Left renal cortex interstitium (tissue), 4 donors: ENCODE measurements around the gene RETN. TPM values are rescaled to one million over a fixed set of nuclear protein-coding genes. Genes with fewer than 3 reads are reported as not detected.

ENCODE experiments used
- DNase-seq, 4 donors: peaks; one replicate each; pipeline ENCODE4 v3.0.0-alpha.2; 2013; ENCODE audit warnings: low read depth in 4 of 4, low spot score in 2 of 4, missing footprints in 1 of 4
- polyA plus RNA-seq, 4 donors: library from polyadenylated mRNA; unstranded; fragments of 120-200 nt; gene quantifications; one replicate each; pipeline ENCODE4 v1.2.1, GENCODE V29; 2013; ENCODE audit not compliant: insufficient read length in 4 of 4

The RETN gene
- polyA plus RNA-seq, 4 donors: 0.71 to 2.7 (median 1.7) TPM

GRCh38 chr19:7681340-7682174, 12.7 kb downstream of the RETN start:
- peak in 3 of 4 donors; percentile 39 to 65 (median 64) for DNase-seq

- no peak for DNase-seq
These were observed 13.5 kb downstream of the RETN start for GRCh38 chr19:7682175-7682855.

- DNase-seq: no peak
These were observed 16.9 kb downstream of the RETN start for GRCh38 chr19:7685546-7686445.

- DNase-seq: no peak
These were observed 18.3 kb downstream of the RETN start for GRCh38 chr19:7687177-7687576.

GRCh38 chr19:7689165-7689564, 20.3 kb downstream of the RETN start:
- DNase-seq: no peak

- DNase-seq: no peak
These were observed 22.0 kb downstream of the RETN start for GRCh38 chr19:7690779-7691258.

GRCh38 chr19:7691497-7691896, 22.6 kb downstream of the RETN start:
- DNase-seq: no peak

GRCh38 chr19:7692417-7693088, 23.7 kb downstream of the RETN start:
- no peak for DNase-seq

- DNase-seq: no peak
These were observed 25.6 kb downstream of the RETN start for GRCh38 chr19:7694499-7694898.

GRCh38 chr19:7697721-7698287, 29.0 kb downstream of the RETN start:
- DNase-seq: no peak

GRCh38 chr19:7698583-7698982, 29.7 kb downstream of the RETN start:
- DNase-seq: no peak

GRCh38 chr19:7699003-7699402, 30.2 kb downstream of the RETN start:
- no peak for DNase-seq

GRCh38 chr19:7699417-7700401, 30.9 kb downstream of the RETN start:
- DNase-seq: no peak

- DNase-seq: no peak
These were observed 32.3 kb downstream of the RETN start for GRCh38 chr19:7701049-7701653.

GRCh38 chr19:7701654-7702457, 33.0 kb downstream of the RETN start, which contains the start of gene FCER2:
FCER2 (minus strand) TSS chr19:7702131; CDS start chr19:7699760, 2,371 bp downstream.
- no peak for DNase-seq

- no peak for DNase-seq
These were observed 34.5 kb downstream of the RETN start for GRCh38 chr19:7703332-7703731.

- DNase-seq: no peak
These were observed 35.6 kb downstream of the RETN start for GRCh38 chr19:7704280-7705060.
